ENCODE data around the gene ARHGAP24.

ARHGAP24 gene

GRCh38 chr4:85495621-85496020, 20.7 kb downstream of the ARHGAP24 start:
- Histone ChIP-seq H3K79me2 (ENCODE audit: low read length) (no peaks in the 10 kb centered on the region), H3F3A (ENCODE audit: insufficient read depth, low read length) (0 out of 2 replicates have a peak, but pooled peaks cover 3% of the 10 kb centered on the region), H3K9ac (ENCODE audit: low read length) (no peak overlapping the region), H3K4me2 (ENCODE audit: low read depth, low read length) (no peak overlapping the region), H3K4me1 (ENCODE audit: low read length) (no peaks in the 10 kb centered on the region), H3K36me3 (replicated peaks; ENCODE audit: insufficient read depth, low read length) (no peaks in the 10 kb centered on the region), H3K9me3 (replicated peaks; ENCODE audit: insufficient read depth, low read length) (no peaks in the 10 kb centered on the region), H4K20me1 (ENCODE audit: insufficient read depth, low read length) (no peaks in the 10 kb centered on the region), H3K9me2 (replicated peaks; ENCODE audit: insufficient read depth, low read length) (no peaks in the 10 kb centered on the region), H3K4me3 (ENCODE audit: low read length) (no peak overlapping the region), H3K27me3 (replicated peaks; ENCODE audit: insufficient read depth, low read length) (no peaks in the 10 kb centered on the region), H2AFZ (ENCODE audit: low read length) (no peak overlapping the region), H3K27ac (ENCODE audit: low read length) (no peak overlapping the region)
- no peak for TF ChIP-seq EZH2 (optimal IDR thresholded peaks at IDR 0.05; ENCODE audit: low read depth, low read length)
- TF ChIP-seq, protein P1, sequence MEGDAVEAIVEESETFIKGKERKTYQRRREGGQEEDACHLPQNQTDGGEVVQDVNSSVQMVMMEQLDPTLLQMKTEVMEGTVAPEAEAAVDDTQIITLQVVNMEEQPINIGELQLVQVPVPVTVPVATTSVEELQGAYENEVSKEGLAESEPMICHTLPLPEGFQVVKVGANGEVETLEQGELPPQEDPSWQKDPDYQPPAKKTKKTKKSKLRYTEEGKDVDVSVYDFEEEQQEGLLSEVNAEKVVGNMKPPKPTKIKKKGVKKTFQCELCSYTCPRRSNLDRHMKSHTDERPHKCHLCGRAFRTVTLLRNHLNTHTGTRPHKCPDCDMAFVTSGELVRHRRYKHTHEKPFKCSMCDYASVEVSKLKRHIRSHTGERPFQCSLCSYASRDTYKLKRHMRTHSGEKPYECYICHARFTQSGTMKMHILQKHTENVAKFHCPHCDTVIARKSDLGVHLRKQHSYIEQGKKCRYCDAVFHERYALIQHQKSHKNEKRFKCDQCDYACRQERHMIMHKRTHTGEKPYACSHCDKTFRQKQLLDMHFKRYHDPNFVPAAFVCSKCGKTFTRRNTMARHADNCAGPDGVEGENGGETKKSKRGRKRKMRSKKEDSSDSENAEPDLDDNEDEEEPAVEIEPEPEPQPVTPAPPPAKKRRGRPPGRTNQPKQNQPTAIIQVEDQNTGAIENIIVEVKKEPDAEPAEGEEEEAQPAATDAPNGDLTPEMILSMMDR (IDR thresholded peaks at IDR 0.05; ENCODE audit: low read length), result no peak
- TF ChIP-seq EZH2phosphoT487 (IDR thresholded peaks at IDR 0.05; ENCODE audit: low read length), result no peak
- no peak for DNase-seq

GRCh38 chr4:85496126-85496849, 21.3 kb downstream of the ARHGAP24 start:
- Histone ChIP-seq H3K9me3 (replicated peaks; ENCODE audit: insufficient read depth, low read length) (no peaks in the 10 kb centered on the region), H2AFZ (ENCODE audit: low read length) (no peak overlapping the region), H3K4me1 (ENCODE audit: low read length) (no peaks in the 10 kb centered on the region), H3F3A (ENCODE audit: insufficient read depth, low read length) (0 out of 2 replicates have a peak, but pooled peaks cover 3% of the 10 kb centered on the region), H4K20me1 (ENCODE audit: insufficient read depth, low read length) (no peaks in the 10 kb centered on the region), H3K27ac (ENCODE audit: low read length) (no peak overlapping the region), H3K9ac (ENCODE audit: low read length) (no peak overlapping the region), H3K79me2 (ENCODE audit: low read length) (no peaks in the 10 kb centered on the region), H3K27me3 (replicated peaks; ENCODE audit: insufficient read depth, low read length) (no peaks in the 10 kb centered on the region), H3K36me3 (replicated peaks; ENCODE audit: insufficient read depth, low read length) (no peaks in the 10 kb centered on the region), H3K4me3 (ENCODE audit: low read length) (no peak overlapping the region), H3K4me2 (ENCODE audit: low read depth, low read length) (no peak overlapping the region), H3K9me2 (replicated peaks; ENCODE audit: insufficient read depth, low read length) (no peaks in the 10 kb centered on the region)
- DNase-seq, result no peak
- no peak for TF ChIP-seq EZH2 (optimal IDR thresholded peaks at IDR 0.05; ENCODE audit: low read depth, low read length)
- TF ChIP-seq, protein P1 (IDR thresholded peaks at IDR 0.05; ENCODE audit: low read length), result no peak
- no peak for TF ChIP-seq EZH2phosphoT487 (IDR thresholded peaks at IDR 0.05; ENCODE audit: low read length)

DNA sequence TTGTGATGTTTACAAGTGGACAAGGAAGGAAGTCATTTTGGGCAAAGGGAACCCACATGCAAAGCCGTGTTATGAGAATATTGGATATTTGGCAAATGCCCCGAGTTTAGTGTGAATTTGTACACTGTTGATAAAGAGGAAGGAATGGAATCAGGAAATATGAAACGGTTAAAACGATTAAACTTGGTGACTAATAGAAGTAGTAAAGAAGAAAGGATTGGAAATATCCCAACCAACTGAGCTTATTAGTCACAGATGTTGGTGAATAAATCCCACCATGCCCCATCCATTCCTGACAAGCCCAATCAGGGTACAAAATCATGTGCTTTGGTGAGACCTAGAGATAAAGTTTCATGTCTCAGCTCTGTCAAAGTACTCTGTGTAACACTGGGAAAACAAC, 22.0 kb downstream of the ARHGAP24 start:
- no peak overlapping the region for H2AFZ ChIP-seq (ENCODE audit: low read length)
- no peak for DNase-seq
- TF ChIP-seq, protein P1 (IDR thresholded peaks at IDR 0.05; ENCODE audit: low read length), result no peak
- no peak for TF ChIP-seq EZH2 (optimal IDR thresholded peaks at IDR 0.05; ENCODE audit: low read depth, low read length)
- no peak for TF ChIP-seq EZH2phosphoT487 (IDR thresholded peaks at IDR 0.05; ENCODE audit: low read length)

More for the DNA sequence above, 22.0 kb downstream of the ARHGAP24 start:
- no peak overlapping the region for H3K4me2 ChIP-seq (ENCODE audit: low read depth, low read length)
- H3F3A ChIP-seq (ENCODE audit: insufficient read depth, low read length), result no peaks in the 10 kb centered on the region
- H4K20me1 ChIP-seq (ENCODE audit: insufficient read depth, low read length), result no peaks in the 10 kb centered on the region
- H3K9me3 ChIP-seq (replicated peaks; ENCODE audit: insufficient read depth, low read length), result no peaks in the 10 kb centered on the region
- no peaks in the 10 kb centered on the region for H3K4me1 ChIP-seq (ENCODE audit: low read length)
- H3K9ac ChIP-seq (ENCODE audit: low read length), result no peak overlapping the region
- H3K9me2 ChIP-seq (replicated peaks; ENCODE audit: insufficient read depth, low read length), result no peaks in the 10 kb centered on the region
- no peaks in the 10 kb centered on the region for H3K27me3 ChIP-seq (replicated peaks; ENCODE audit: insufficient read depth, low read length)
- no peak overlapping the region for H3K4me3 ChIP-seq (ENCODE audit: low read length)
- H3K79me2 ChIP-seq (ENCODE audit: low read length), result no peaks in the 10 kb centered on the region
- H3K36me3 ChIP-seq (replicated peaks; ENCODE audit: insufficient read depth, low read length), result no peaks in the 10 kb centered on the region
- no peak overlapping the region for H3K27ac ChIP-seq (ENCODE audit: low read length)

All from MM.1S (cell line).